Astrocyte of the spinal cord (primary cell): ENCODE results near the gene ZNF280A.

Source experiments
- DNase-seq: peaks from one replicate; pipeline ENCODE4 v3.0.0; 2011; ENCODE audit warnings: low read depth, low spot score
- H3K4me3 ChIP-seq: 2 replicates; pipeline ENCODE4 v1.5.1; 2011; ENCODE audit warnings: low read depth, mild to moderate bottlenecking, low read length, moderate library complexity
- in situ Hi-C: cut with HindIII; loops from 2 replicates; pipeline ENCODE4 v1.10.0; 2017; ENCODE audit warnings: low sequenced_read_pairs
- TF ChIP-seq, protein P1 (sequence below): IDR thresholded peaks from 2 replicates; pipeline ENCODE4 v1.5.1; 2012; ENCODE audit warnings: low read depth, mild to moderate bottlenecking, low read length, inconsistent platforms

ZNF280A gene

DNA sequence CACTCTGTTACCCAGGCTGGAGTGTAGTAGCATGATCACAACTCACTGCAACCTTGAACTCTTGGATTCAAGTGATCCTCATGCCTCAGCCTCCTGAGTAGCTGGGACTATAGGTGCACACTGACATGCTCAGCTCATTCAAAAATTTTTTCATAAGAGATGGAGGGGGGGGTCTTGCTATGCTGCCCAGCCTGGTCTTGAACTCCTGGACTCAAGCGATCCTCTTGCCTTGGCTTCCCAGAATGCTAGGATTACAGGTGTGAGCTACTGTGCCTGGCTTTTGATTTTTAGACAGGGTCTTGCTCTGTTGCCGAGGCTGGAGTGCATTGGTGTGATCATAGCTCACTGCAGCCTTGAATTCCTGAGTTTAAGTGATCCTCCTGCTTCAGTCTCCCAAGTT lies 25.0 kb upstream of the ZNF280A start:
- no peak for DNase-seq
- in situ Hi-C loops = no loop called here

DNA sequence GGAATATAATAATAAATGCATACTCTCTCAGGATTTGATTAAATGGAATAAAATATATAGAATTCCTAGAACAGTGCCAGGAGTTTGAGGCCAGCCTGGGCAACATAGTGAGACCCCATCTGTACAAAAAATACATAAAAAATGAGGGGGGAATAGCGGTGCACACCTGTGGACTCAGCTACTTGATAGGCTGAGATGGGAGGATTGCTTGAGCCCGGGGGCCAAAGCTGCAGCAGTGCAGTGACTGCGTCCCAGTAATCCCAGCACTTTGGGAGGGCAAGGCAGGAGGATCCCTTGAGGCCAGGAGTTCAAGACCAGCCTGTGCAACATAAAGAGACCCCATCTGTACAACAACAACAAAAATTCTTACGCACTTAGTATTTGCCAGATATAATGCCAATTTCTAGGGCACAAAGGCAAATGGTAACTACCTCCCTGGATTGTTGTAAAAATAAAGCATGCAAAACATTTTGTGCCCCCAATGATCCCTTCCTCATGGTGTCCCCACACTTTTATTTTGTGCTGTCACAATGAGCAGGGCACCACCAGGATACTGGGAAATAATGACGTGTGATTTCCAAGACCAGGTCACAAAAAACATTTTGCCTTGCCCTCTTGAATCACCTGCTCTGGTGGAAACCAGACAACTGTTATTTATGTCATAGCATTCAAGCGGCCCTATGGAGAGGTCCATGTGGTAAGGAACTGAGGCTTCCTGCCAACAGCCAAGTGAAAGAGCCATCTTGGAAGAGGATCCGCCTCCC lies 18.3 kb upstream of the ZNF280A start:
- no peak overlapping the region for H3K4me3 ChIP-seq
- in situ Hi-C loops = no loop called here
- DNase-seq = no peak
- TF ChIP-seq, protein P1, sequence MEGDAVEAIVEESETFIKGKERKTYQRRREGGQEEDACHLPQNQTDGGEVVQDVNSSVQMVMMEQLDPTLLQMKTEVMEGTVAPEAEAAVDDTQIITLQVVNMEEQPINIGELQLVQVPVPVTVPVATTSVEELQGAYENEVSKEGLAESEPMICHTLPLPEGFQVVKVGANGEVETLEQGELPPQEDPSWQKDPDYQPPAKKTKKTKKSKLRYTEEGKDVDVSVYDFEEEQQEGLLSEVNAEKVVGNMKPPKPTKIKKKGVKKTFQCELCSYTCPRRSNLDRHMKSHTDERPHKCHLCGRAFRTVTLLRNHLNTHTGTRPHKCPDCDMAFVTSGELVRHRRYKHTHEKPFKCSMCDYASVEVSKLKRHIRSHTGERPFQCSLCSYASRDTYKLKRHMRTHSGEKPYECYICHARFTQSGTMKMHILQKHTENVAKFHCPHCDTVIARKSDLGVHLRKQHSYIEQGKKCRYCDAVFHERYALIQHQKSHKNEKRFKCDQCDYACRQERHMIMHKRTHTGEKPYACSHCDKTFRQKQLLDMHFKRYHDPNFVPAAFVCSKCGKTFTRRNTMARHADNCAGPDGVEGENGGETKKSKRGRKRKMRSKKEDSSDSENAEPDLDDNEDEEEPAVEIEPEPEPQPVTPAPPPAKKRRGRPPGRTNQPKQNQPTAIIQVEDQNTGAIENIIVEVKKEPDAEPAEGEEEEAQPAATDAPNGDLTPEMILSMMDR = no peak

More for the DNA sequence above, 25.0 kb upstream of the ZNF280A start:
- no peak overlapping the region for H3K4me3 ChIP-seq
- TF ChIP-seq, protein P1 = no peak

DNA sequence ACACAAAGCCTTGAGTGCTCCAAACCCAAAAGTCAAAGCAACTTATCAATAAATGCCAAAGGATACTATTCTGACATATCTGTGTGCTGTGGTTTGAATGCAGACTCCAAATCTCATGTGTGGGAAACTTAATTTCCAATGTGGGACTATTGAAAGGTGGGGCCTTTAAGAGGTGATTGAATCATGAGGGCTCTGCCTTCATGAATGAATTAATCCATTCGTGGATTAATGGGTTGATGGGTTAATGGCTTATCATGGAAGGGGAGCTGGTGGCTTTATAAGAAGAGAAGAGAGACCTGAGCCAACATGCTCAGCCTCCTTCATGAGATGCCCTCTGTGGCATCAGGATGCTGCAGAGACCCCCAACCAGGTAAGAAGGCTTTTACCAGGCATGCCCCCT lies 16.8 kb upstream of the ZNF280A start:
- in situ Hi-C loops = no loop called here
- TF ChIP-seq, protein P1 = no peak
- H3K4me3 ChIP-seq = no peak overlapping the region
- DNase-seq = no peak

DNA sequence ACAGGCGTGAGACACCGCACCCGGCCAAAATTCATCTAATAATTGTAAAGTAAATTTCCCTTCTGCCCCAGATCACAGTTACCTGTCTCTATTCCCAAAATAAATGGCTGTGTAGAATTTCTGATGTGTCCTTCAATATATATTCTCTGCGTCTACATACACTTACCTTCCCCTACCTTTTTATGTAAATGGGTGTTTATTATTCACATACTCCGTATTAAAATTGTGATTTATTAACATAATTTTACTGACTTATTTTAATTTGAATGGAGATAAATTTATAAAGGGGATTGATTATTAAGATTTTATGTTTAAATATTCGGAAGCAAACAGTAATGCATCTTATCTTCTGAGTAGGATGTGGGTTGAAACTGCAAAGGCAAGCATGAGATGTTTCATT lies 16.4 kb upstream of the ZNF280A start:
- no peak overlapping the region for H3K4me3 ChIP-seq
- TF ChIP-seq, protein P1 = no peak
- in situ Hi-C loops = no loop called here
- DNase-seq = no peak

DNA sequence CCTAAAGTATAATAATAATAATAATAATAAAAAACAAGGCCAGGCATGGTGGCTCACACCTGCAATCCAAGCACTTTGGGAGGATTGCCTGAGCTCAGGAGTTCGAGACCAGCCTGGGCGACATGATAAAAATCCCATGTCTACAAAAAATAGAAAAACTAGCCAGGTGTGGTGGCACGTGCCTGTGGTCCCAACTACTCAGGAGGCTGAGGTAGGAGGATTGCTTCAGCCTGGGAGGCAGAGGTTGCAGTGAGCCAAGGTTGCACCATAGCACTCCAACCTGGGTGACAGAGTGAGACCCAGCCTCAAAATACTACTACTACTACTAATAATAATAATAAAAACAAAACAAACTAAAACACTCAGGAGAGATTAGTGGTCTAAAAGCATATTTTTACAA lies 15.6 kb upstream of the ZNF280A start:
- H3K4me3 ChIP-seq = no peak overlapping the region
- in situ Hi-C loops = no loop called here
- TF ChIP-seq, protein P1 = no peak

DNA sequence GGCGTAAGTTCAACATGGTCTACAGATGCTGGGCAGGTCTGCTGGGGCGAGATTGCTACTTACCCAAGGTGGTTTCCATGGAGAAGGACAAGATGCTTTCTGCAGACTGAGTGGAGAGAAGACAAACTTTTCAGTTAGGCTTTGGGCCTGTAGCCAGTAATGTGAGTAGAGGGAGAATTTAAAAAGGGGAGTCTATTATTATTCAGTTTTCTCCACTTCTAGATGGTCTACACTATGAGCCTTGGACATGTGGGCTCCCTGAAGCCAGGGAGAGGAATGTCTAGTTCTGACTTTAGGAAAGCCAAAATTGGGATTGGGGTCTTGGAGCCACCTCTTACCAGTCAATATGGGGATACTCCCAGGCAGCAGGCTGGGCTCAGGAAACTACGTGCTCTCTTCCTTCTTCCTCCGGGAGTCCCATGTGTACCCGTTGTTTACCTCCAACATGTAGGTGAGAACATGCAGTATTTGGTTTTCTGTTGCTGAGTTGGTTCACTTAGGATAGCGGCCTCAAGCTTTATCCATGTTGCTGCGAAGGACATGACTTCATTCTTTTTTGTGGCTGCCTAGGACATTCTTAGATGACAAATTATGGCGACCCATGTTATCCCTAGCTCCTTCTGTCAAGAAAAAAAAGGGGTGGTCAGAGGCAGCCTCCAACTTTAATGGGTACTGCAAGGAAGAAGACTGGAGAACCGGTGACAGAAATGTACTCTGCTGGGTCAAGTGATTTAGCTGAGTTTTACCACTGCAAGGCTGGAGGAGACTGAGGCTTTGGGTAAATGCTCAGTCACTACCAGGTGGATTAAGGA lies 14.7 kb upstream of the ZNF280A start:
- no peak overlapping the region for H3K4me3 ChIP-seq
- DNase-seq = no peak
- in situ Hi-C loops = no loop called here
- TF ChIP-seq, protein P1 = no peak

More for the DNA sequence above, 15.6 kb upstream of the ZNF280A start:
- DNase-seq = no peak
